T-cell (primary cell): ENCODE data around the gene AP2S1. TPM values are rescaled to one million over a fixed set of nuclear protein-coding genes. Genes with fewer than 3 reads are reported as not detected.

Experiments
- ATAC-seq, 4 experiments: fragments of 200-7000 bp in 3 of 4; fragments of 150-1000 bp in 1 of 4; cut with Tn5 transposase; replicated peaks in 1 of 4; 1 replicate in 3 of 4; 2 replicates in 1 of 4; pipeline ENCODE4 v1.10.0; 2021; ENCODE audit warnings: moderate library complexity in 3 of 4, mild to moderate bottlenecking in 2 of 4, moderate number of reproducible peaks in 1 of 4
- CTCF ChIA-PET, 2 donors: fragments of 300-600 bp; sonication (Branson Sonifier 250); formaldehyde crosslinking; loops; one replicate each; lab custom pipeline; 2022; ENCODE audit warnings: antibody characterized with exemption in 2 of 2; lab: Charles Lee
- POLR2A ChIA-PET, 2 donors: fragments of 300-600 bp; sonication (Branson Sonifier 250); formaldehyde crosslinking; loops; one replicate each; lab custom pipeline; 2022; ENCODE audit warnings: antibody characterized with exemption in 2 of 2; lab: Charles Lee
- DNase-seq, 35 experiments: peaks; one replicate each; pipeline versions ENCODE4 v3.0.0 to v3.0.0-alpha.2; 2013 to 2023
- H3K27ac ChIP-seq: one replicate; pipeline ENCODE4 v1.5.1; 2013; ENCODE audit warnings: low read length
- H3K27me3 ChIP-seq, 2 experiments: replicated peaks in 1 of 2; 1 replicate in 1 of 2; 2 replicates in 1 of 2; pipeline versions ENCODE4 v1.6.1 to v1.7.0; 2013; ENCODE audit warnings: low read length in 1 of 2, mixed read lengths in 1 of 2; ENCODE audit not compliant: control insufficient read depth in 2 of 2, insufficient read depth in 2 of 2; ENCODE audit errors: extremely low read depth in 1 of 2
- H3K36me3 ChIP-seq, 2 donors: 1 replicate in 1 of 2; 2 replicates in 1 of 2; pipeline versions ENCODE4 v1.6.1 to v1.7.0; 2013; ENCODE audit warnings: low read length in 1 of 2; ENCODE audit not compliant: control insufficient read depth in 2 of 2, insufficient read depth in 1 of 2; ENCODE audit errors: extremely low read depth in 1 of 2
- H3K4me1 ChIP-seq, 2 experiments: 1 replicate in 1 of 2; 2 replicates in 1 of 2; pipeline versions ENCODE4 v1.6.1 to v1.7.0; 2013; ENCODE audit warnings: low read length in 2 of 2, mixed read lengths in 1 of 2; ENCODE audit not compliant: insufficient read depth in 2 of 2, control insufficient read depth in 1 of 2; ENCODE audit errors: extremely low read depth in 1 of 2
- H3K4me3 ChIP-seq, 2 donors: 1 replicate in 1 of 2; 2 replicates in 1 of 2; pipeline versions ENCODE4 v1.5.1 to v1.7.0; 2013; ENCODE audit warnings: mild to moderate bottlenecking in 2 of 2, low read length in 1 of 2, moderate library complexity in 1 of 2; ENCODE audit not compliant: control insufficient read depth in 1 of 2; ENCODE audit errors: extremely low read depth in 1 of 2
- H3K9me3 ChIP-seq: 2 replicates; pipeline ENCODE4 v1.7.0; 2013
- H3K27ac Mint-ChIP-seq, 2 donors: one replicate each; pipeline ENCODE4 v1.8.0; 2020 to 2021; ENCODE audit warnings: mild to moderate bottlenecking in 2 of 2, mixed read lengths in 2 of 2
- H3K27me3 Mint-ChIP-seq, 2 donors: one replicate each; pipeline ENCODE4 v1.8.0; 2021 to 2022; ENCODE audit warnings: mixed read lengths in 2 of 2
- H3K36me3 Mint-ChIP-seq: one replicate; pipeline ENCODE4 v1.8.0; 2021; ENCODE audit warnings: mixed read lengths
- H3K4me1 Mint-ChIP-seq, 3 donors: one replicate each; pipeline ENCODE4 v1.8.0; 2020 to 2022; ENCODE audit warnings: mixed read lengths in 3 of 3, mild to moderate bottlenecking in 1 of 3
- H3K4me3 Mint-ChIP-seq, 3 donors: one replicate each; pipeline ENCODE4 v1.8.0; 2020 to 2022; ENCODE audit warnings: mild to moderate bottlenecking in 3 of 3, mixed read lengths in 3 of 3, moderate library complexity in 3 of 3
- H3K9me3 Mint-ChIP-seq, 3 donors: one replicate each; pipeline ENCODE4 v1.8.0; 2020 to 2022; ENCODE audit warnings: mixed read lengths in 3 of 3
- WGBS: methylation state at CpG from one replicate; pipeline ENCODE4 v1.1.5; 2013; ENCODE audit warnings: missing lambda C conversion rate; ENCODE audit not compliant: insufficient coverage; 5-methylcytosine and 5-hydroxymethylcytosine counted together
- total RNA-seq, 35 experiments: library from RNA in 6 of 35; stranded (reverse) in 6 of 35; fragments of 120-200 nt in 1 of 35; gene quantifications; one replicate each; pipeline versions ENCODE4 v1.2.1 to v1.2.4 and lab custom pipeline; 2013 to 2026

The AP2S1 gene
- total RNA-seq, 5 donors from 2014 or later (not counting 1 experiment from before 2014, with no cell fraction given) = 36.6 to 51.5 (median 49.1) TPM

- no peaks in the 10 kb centered on the region for H3K27me3 Mint-ChIP-seq
- WGBS = 100% methylated on average over 2 of the region's 12 CpGs
- peaks cover 11 to 45% of the 10 kb centered on the region in 2 donors for H3K36me3 ChIP-seq
- H3K9me3 ChIP-seq = no peaks in the 10 kb centered on the region
- DNase-seq (no peak), ATAC-seq (no peak)
- H3K4me3 Mint-ChIP-seq = no peak overlapping the region
- CTCF ChIA-PET = interaction anchor here (0.5 to 2.6 kb wide), 32 partner anchors 16 to 1071 kb away, joined by 3 to 35 read pairs (median 4); partner anchors contain the start of genes DACT3 (in 1 of the 2), SIX5 (in 1 of the 2) and SLC1A5 (in 1 of the 2)
- H3K4me1 ChIP-seq = peaks cover 0 to 7% of the 10 kb centered on the region in 2 experiments
- no peaks in the 10 kb centered on the region for H3K9me3 Mint-ChIP-seq
- no peaks in the 10 kb centered on the region for H3K27me3 ChIP-seq
- H3K27ac ChIP-seq = no peak overlapping the region
- POLR2A ChIA-PET = interaction anchor here (0.6 kb wide), 5 partner anchors 14 to 136 kb away, joined by 4 to 11 read pairs (median 5); no protein-coding TSS in a partner anchor
- no peak overlapping the region for H3K4me3 ChIP-seq
- H3K27ac Mint-ChIP-seq = no peak overlapping the region
- peaks cover 31% of the 10 kb centered on the region for H3K36me3 Mint-ChIP-seq
- H3K4me1 Mint-ChIP-seq = peaks cover 0 to 6% (median 3%) of the 10 kb centered on the region in 3 donors
These were observed 10.7 kb downstream of the AP2S1 start for GRCh38 chr19:46839752-46840497.

GRCh38 chr19:46838160-46838559, 12.5 kb downstream of the AP2S1 start:
- no peak overlapping the region for H3K27ac Mint-ChIP-seq
- no peaks in the 10 kb centered on the region for H3K9me3 Mint-ChIP-seq
- no peak for ATAC-seq

DNA sequence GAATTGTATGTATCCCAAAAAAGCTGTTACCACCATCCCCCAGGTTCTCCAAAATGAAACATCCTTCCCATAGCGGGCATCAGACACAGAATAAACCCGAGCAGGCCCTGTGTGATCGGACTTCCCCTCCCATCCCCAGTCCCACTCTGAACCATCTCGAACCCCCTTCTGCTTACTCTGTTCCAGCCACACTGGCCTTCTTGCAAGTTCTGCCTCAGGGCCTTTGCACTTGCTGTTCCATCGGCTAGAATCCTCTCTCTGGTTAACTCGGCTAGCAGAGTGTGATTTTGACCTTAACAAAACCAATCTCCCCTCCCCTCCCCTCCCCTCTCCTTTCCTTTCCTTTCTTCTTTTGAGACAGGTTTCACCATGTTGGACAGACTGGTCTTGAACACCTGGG, 15.7 kb downstream of the AP2S1 start:
- ATAC-seq (no peak), DNase-seq (no peak)
- H3K4me1 ChIP-seq = no peaks in the 10 kb centered on the region
- 92% methylated on average over 5 of the region's 6 CpGs for WGBS
- no peak overlapping the region for H3K27ac Mint-ChIP-seq
- no peaks in the 10 kb centered on the region for H3K9me3 Mint-ChIP-seq
- H3K27me3 ChIP-seq = peaks cover 0 to 7% of the 10 kb centered on the region in 2 experiments
- peaks cover 0 to 2% of the 10 kb centered on the region in 2 donors for H3K27me3 Mint-ChIP-seq
- no peaks in the 10 kb centered on the region for H3K9me3 ChIP-seq
- H3K27ac ChIP-seq = no peak overlapping the region
- H3K36me3 ChIP-seq = peaks cover 8 to 14% of the 10 kb centered on the region in 2 donors
- no peak overlapping the region for H3K4me3 ChIP-seq
- ChIA-PET CTCF (no interaction called here), POLR2A (no interaction called here)
- H3K36me3 Mint-ChIP-seq = peaks cover 14% of the 10 kb centered on the region
- no peaks in the 10 kb centered on the region for H3K4me1 Mint-ChIP-seq
- H3K4me3 Mint-ChIP-seq = no peak overlapping the region

More at GRCh38 chr19:46838160-46838559, 12.5 kb downstream of the AP2S1 start:
- H3K36me3 Mint-ChIP-seq = peaks cover 24% of the 10 kb centered on the region
- no peak for DNase-seq
- peaks cover 11 to 34% of the 10 kb centered on the region in 2 donors for H3K36me3 ChIP-seq
- peaks cover 0 to 5% (median 3%) of the 10 kb centered on the region in 3 donors for H3K4me1 Mint-ChIP-seq
- ChIA-PET POLR2A (no interaction called here), CTCF (interaction anchor here (0.6 to 1.2 kb wide), 3 partner anchors 80 to 1020 kb away, joined by 3 to 6 read pairs (median 3); no protein-coding TSS in a partner anchor)
- peaks cover 0 to 7% of the 10 kb centered on the region in 2 experiments for H3K4me1 ChIP-seq
- no peaks in the 10 kb centered on the region for H3K9me3 ChIP-seq
- H3K4me3 ChIP-seq = no peak overlapping the region
- 92% methylated on average over 19 of the region's 20 CpGs for WGBS
- H3K27me3 Mint-ChIP-seq = no peaks in the 10 kb centered on the region
- no peak overlapping the region for H3K27ac ChIP-seq
- no peaks in the 10 kb centered on the region for H3K27me3 ChIP-seq
- H3K4me3 Mint-ChIP-seq = no peak overlapping the region

- ChIA-PET POLR2A (interaction anchor here in 1 of 2 donors (0.6 kb wide), 1 partner anchor 29 kb away, joined by 3 read pairs; no protein-coding TSS in a partner anchor), CTCF (interaction anchor here in 1 of 2 donors (0.8 kb wide), 1 partner anchor 64 kb away, joined by 3 read pairs; no protein-coding TSS in a partner anchor)
- Histone ChIP-seq H3K9me3 (no peaks in the 10 kb centered on the region), H3K27me3 (peaks cover 0 to 7% of the 10 kb centered on the region in 2 experiments), H3K4me3 (no peak overlapping the region), H3K27ac (no peak overlapping the region), H3K4me1 (no peaks in the 10 kb centered on the region), H3K36me3 (peaks cover 7 to 8% of the 10 kb centered on the region in 2 donors)
- no peak overlapping the region for H3K4me3 Mint-ChIP-seq
- peaks cover 11% of the 10 kb centered on the region for H3K36me3 Mint-ChIP-seq
- DNase-seq (no peak), ATAC-seq (no peak)
- peaks cover 0 to 2% of the 10 kb centered on the region in 2 donors for H3K27me3 Mint-ChIP-seq
- H3K9me3 Mint-ChIP-seq = no peaks in the 10 kb centered on the region
- 73% methylated on average over 4 of the region's 5 CpGs for WGBS
- H3K27ac Mint-ChIP-seq = no peak overlapping the region
- no peaks in the 10 kb centered on the region for H3K4me1 Mint-ChIP-seq
These were observed 16.5 kb downstream of the AP2S1 start for GRCh38 chr19:46834121-46834520.

- H3K36me3 Mint-ChIP-seq = peaks cover 3% of the 10 kb centered on the region
- DNase-seq (no peak), ATAC-seq (no peak)
- H3K4me1 Mint-ChIP-seq = no peaks in the 10 kb centered on the region
- H3K4me3 Mint-ChIP-seq = no peak overlapping the region
- Histone ChIP-seq H3K27ac (no peak overlapping the region), H3K4me3 (no peak overlapping the region), H3K9me3 (no peaks in the 10 kb centered on the region), H3K36me3 (no peaks in the 10 kb centered on the region), H3K4me1 (no peaks in the 10 kb centered on the region), H3K27me3 (peaks cover 0 to 9% of the 10 kb centered on the region in 2 experiments)
- POLR2A ChIA-PET = no interaction called here
- CTCF ChIA-PET = no interaction called here
- peaks cover 0 to 2% of the 10 kb centered on the region in 2 donors for H3K27me3 Mint-ChIP-seq
- H3K9me3 Mint-ChIP-seq = no peaks in the 10 kb centered on the region
- 100% methylated on average over 1 of the region's 2 CpGs for WGBS
- H3K27ac Mint-ChIP-seq = no peak overlapping the region
These were observed 19.8 kb downstream of the AP2S1 start for GRCh38 chr19:46830864-46831263.

DNA sequence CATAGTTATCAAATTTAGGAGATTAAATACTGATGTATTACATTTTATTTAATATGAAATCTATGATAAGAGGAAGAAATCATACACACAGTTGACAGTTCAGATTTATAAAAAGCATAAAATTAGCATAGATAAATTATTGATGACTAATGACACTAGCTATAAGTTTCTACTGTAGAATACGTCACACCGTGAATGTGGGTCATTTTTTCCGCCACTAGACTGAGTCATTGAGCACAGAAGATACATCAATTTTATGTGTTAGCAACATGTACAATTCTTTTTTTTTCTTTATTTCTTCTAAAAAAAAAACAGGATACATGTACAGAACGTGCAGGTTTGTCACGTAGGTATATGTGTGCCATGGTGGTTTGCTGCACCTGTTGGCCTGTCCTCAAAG, 22.2 kb downstream of the AP2S1 start:
- no peaks in the 10 kb centered on the region for H3K9me3 Mint-ChIP-seq
- peaks cover 0 to 4% of the 10 kb centered on the region in 2 experiments for H3K4me1 ChIP-seq
- peaks cover 0 to 10% (median 0%) of the 10 kb centered on the region in 3 donors for H3K4me1 Mint-ChIP-seq
- H3K4me3 ChIP-seq = no peak overlapping the region
- peaks cover 0 to 2% of the 10 kb centered on the region in 2 donors for H3K27me3 Mint-ChIP-seq
- no CpG with 5 or more reads among the region's 5 CpGs for WGBS
- ATAC-seq = no peak
- H3K9me3 ChIP-seq = no peaks in the 10 kb centered on the region
- ChIA-PET POLR2A (no interaction called here), CTCF (interaction anchor here in 1 of 2 donors (0.5 kb wide), 1 partner anchor 1455 kb away, joined by 3 read pairs; no protein-coding TSS in a partner anchor)
- H3K36me3 Mint-ChIP-seq = no peaks in the 10 kb centered on the region
- H3K4me3 Mint-ChIP-seq = no peak overlapping the region
- H3K27ac ChIP-seq = no peak overlapping the region
- no peak for DNase-seq
- no peaks in the 10 kb centered on the region for H3K36me3 ChIP-seq
- H3K27ac Mint-ChIP-seq = no peak overlapping the region
- peaks cover 0 to 9% of the 10 kb centered on the region in 2 experiments for H3K27me3 ChIP-seq
